Activated B cell treated with CpG ODN at 0.5 μM for 24 hours (primary cell): ENCODE results near the gene ITGBL1. TPM values are rescaled to one million over a fixed set of nuclear protein-coding genes. Genes with fewer than 3 reads are reported as not detected.

Source experiments
- ATAC-seq: fragments of 200-7000 bp; cut with Tn5 transposase; one replicate; pipeline ENCODE4 v1.10.0; 2021; ENCODE audit warnings: low read depth, mild to moderate bottlenecking, moderate library complexity
- CTCF ChIA-PET: fragments of 350-600 bp; sonication (Branson Sonifier 250); formaldehyde crosslinking; loops from one replicate; lab custom pipeline; 2021; ENCODE audit warnings: antibody characterized with exemption; lab: Charles Lee
- POLR2A ChIA-PET: fragments of 350-600 bp; sonication (Branson Sonifier 250); formaldehyde crosslinking; loops from one replicate; lab custom pipeline; 2021; ENCODE audit warnings: antibody characterized with exemption; lab: Charles Lee
- DNase-seq: peaks from one replicate; pipeline ENCODE4 v3.0.0; 2022
- H3K27ac Mint-ChIP-seq: one replicate; pipeline ENCODE4 v1.8.0; 2020; ENCODE audit warnings: mixed read lengths
- H3K27me3 Mint-ChIP-seq: one replicate; pipeline ENCODE4 v1.8.0; 2021; ENCODE audit warnings: mixed read lengths
- H3K36me3 Mint-ChIP-seq: one replicate; pipeline ENCODE4 v1.8.0; 2021; ENCODE audit warnings: low read depth, mixed read lengths
- H3K4me1 Mint-ChIP-seq: one replicate; pipeline ENCODE4 v1.8.0; 2021; ENCODE audit warnings: mixed read lengths
- H3K4me3 Mint-ChIP-seq: one replicate; pipeline ENCODE4 v1.8.0; 2020; ENCODE audit warnings: mild to moderate bottlenecking, mixed read lengths
- H3K9me3 Mint-ChIP-seq: one replicate; pipeline ENCODE4 v1.8.0; 2020; ENCODE audit warnings: mixed read lengths
- CTCF ChIP-seq: fragments of 200-600 bp; IDR thresholded peaks from one replicate; pipeline ENCODE4 v1.8.0; 2022; ENCODE audit warnings: antibody characterized with exemption, mild to moderate bottlenecking
- intact Hi-C: fragments of 100-400 bp; cut with micrococcal nuclease; formaldehyde crosslinking; loops from one replicate; pipeline ENCODE4 v1.15.1; 2024
- total RNA-seq: library from RNA; stranded (reverse); gene quantifications from 2 replicates; pipeline ENCODE4 v1.2.3, GENCODE V29; 2022

ITGBL1 gene
- total RNA-seq, 1 donor from 2014 or later: not detected

GRCh38 chr13:101467415-101467814, 14.9 kb downstream of the ITGBL1 start:
- DNase-seq (no peak), ATAC-seq (no peak)
- Mint-ChIP-seq H3K27me3 (no peaks in the 10 kb centered on the region), H3K4me3 (no peak overlapping the region), H3K9me3 (no peaks in the 10 kb centered on the region), H3K36me3 (no peaks in the 10 kb centered on the region), H3K4me1 (no peaks in the 10 kb centered on the region), H3K27ac (no peak overlapping the region)
- CTCF ChIA-PET: no interaction called here
- intact Hi-C loops: no loop called here
- POLR2A ChIA-PET: no interaction called here
- TF ChIP-seq CTCF: no peak

- no peaks in the 10 kb centered on the region for H3K4me1 Mint-ChIP-seq
- H3K9me3 Mint-ChIP-seq: no peaks in the 10 kb centered on the region
- POLR2A ChIA-PET: no interaction called here
- no peaks in the 10 kb centered on the region for H3K27me3 Mint-ChIP-seq
- no peak overlapping the region for H3K4me3 Mint-ChIP-seq
- ATAC-seq (no peak), DNase-seq (no peak)
- CTCF ChIA-PET: no interaction called here
- H3K27ac Mint-ChIP-seq: no peak overlapping the region
- no peaks in the 10 kb centered on the region for H3K36me3 Mint-ChIP-seq
- intact Hi-C loops: no loop called here
- TF ChIP-seq CTCF: no peak
Measured at GRCh38 chr13:101473458-101473857, 21.0 kb downstream of the ITGBL1 start.

GRCh38 chr13:101474419-101474957, 22.0 kb downstream of the ITGBL1 start:
- DNase-seq (no peak), ATAC-seq (no peak)

GRCh38 chr13:101475536-101475935, 23.1 kb downstream of the ITGBL1 start:
- Mint-ChIP-seq H3K4me1 (no peaks in the 10 kb centered on the region), H3K9me3 (peaks cover 3% of the 10 kb centered on the region), H3K27ac (no peak overlapping the region), H3K27me3 (no peaks in the 10 kb centered on the region), H3K4me3 (no peak overlapping the region), H3K36me3 (no peaks in the 10 kb centered on the region)
- no peak for TF ChIP-seq CTCF
- ChIA-PET CTCF (no interaction called here), POLR2A (no interaction called here)
- ATAC-seq: no peak
- intact Hi-C loops: no loop called here
- DNase-seq: no peak

More at GRCh38 chr13:101474419-101474957, 22.0 kb downstream of the ITGBL1 start:
- H3K9me3 Mint-ChIP-seq: no peaks in the 10 kb centered on the region
- no peaks in the 10 kb centered on the region for H3K4me1 Mint-ChIP-seq
- H3K4me3 Mint-ChIP-seq: no peak overlapping the region
- intact Hi-C loops: no loop called here
- CTCF ChIA-PET: no interaction called here
- TF ChIP-seq CTCF: no peak
- H3K27me3 Mint-ChIP-seq: no peaks in the 10 kb centered on the region
- H3K27ac Mint-ChIP-seq: no peak overlapping the region
- H3K36me3 Mint-ChIP-seq: no peaks in the 10 kb centered on the region
- POLR2A ChIA-PET: no interaction called here

GRCh38 chr13:101481421-101481820, 28.9 kb downstream of the ITGBL1 start:
- ChIA-PET CTCF (no interaction called here), POLR2A (no interaction called here)
- Mint-ChIP-seq H3K27me3 (no peaks in the 10 kb centered on the region), H3K36me3 (no peaks in the 10 kb centered on the region), H3K4me1 (no peaks in the 10 kb centered on the region), H3K27ac (no peak overlapping the region), H3K4me3 (no peak overlapping the region), H3K9me3 (peaks cover 3% of the 10 kb centered on the region)
- TF ChIP-seq CTCF: no peak
- intact Hi-C loops: no loop called here
- DNase-seq (no peak), ATAC-seq (no peak)
